Tibial artery (tissue), 4 donors: ENCODE measurements around the gene KHDRBS2.

ENCODE experiments used
- DNase-seq, 2 donors: peaks; one replicate each; pipeline ENCODE4 v3.0.0-alpha.2; 2019
- H3K27ac ChIP-seq, 2 donors: fragments of 200-600 bp; sonication (generic) in 1 of 2; 1 replicate in 1 of 2; 2 replicates in 1 of 2; pipeline ENCODE4 v1.5.1; 2018 to 2019; ENCODE audit warnings: mild to moderate bottlenecking in 1 of 2
- H3K27me3 ChIP-seq, 2 donors: fragments of 200-600 bp; sonication (generic) in 1 of 2; one replicate each; pipeline versions ENCODE4 v1.5.1 to v1.6.0; 2016 to 2019
- H3K36me3 ChIP-seq, 3 donors: fragments of 200-600 bp; sonication (generic) in 2 of 3; one replicate each; pipeline ENCODE4 v1.5.1; 2016 to 2019; ENCODE audit warnings: mild to moderate bottlenecking in 2 of 3
- H3K4me1 ChIP-seq, 4 donors: fragments of 200-600 bp; sonication (generic) in 2 of 4; 1 replicate in 3 of 4; 2 replicates in 1 of 4; pipeline ENCODE4 v1.5.1; 2016 to 2019
- H3K4me3 ChIP-seq, 2 donors: fragments of 200-600 bp; sonication (generic) in 1 of 2; 1 replicate in 1 of 2; 2 replicates in 1 of 2; pipeline ENCODE4 v1.5.1; 2018 to 2019; ENCODE audit warnings: mild to moderate bottlenecking in 2 of 2
- H3K9me3 ChIP-seq, 3 donors: fragments of 200-600 bp; sonication (generic) in 1 of 3; one replicate each; pipeline ENCODE4 v1.5.1; 2016 to 2019
- CTCF ChIP-seq, 2 experiments: fragments of 200-600 bp in 1 of 2; fragments of 450-650 bp in 1 of 2; IDR thresholded peaks; one replicate each; pipeline ENCODE4 v1.5.1; 2017 to 2019; ENCODE audit warnings: antibody characterized with exemption in 2 of 2, mild to moderate bottlenecking in 1 of 2, moderate library complexity in 1 of 2
- intact Hi-C: fragments of 100-400 bp; cut with DNase I; formaldehyde crosslinking; loops from one replicate; pipeline ENCODE4 v1.15.0; 2023; ENCODE audit warnings: low total_unique reads

The KHDRBS2 gene

GRCh38 chr6:62037445-62037844 is 248.6 kb downstream of the KHDRBS2 start:
- DNase-seq, result no peak
- intact Hi-C loops, result no loop called here
- H3K9me3 ChIP-seq, result peaks cover 0 to 5% (median 0%) of the 10 kb centered on the region in 3 donors
- H3K4me1 ChIP-seq, result no peaks in the 10 kb centered on the region
- H3K36me3 ChIP-seq, result no peaks in the 10 kb centered on the region
- no peak overlapping the region for H3K27ac ChIP-seq
- H3K4me3 ChIP-seq, result no peak overlapping the region
- H3K27me3 ChIP-seq, result no peaks in the 10 kb centered on the region
- TF ChIP-seq CTCF (IDR thresholded peaks at IDR 0.05), result no peak

- no peak for DNase-seq
- intact Hi-C loops, result no loop called here
- Histone ChIP-seq H3K36me3 (no peaks in the 10 kb centered on the region), H3K4me3 (no peak overlapping the region), H3K9me3 (peaks cover 0 to 5% (median 0%) of the 10 kb centered on the region in 3 donors), H3K4me1 (no peaks in the 10 kb centered on the region), H3K27me3 (no peaks in the 10 kb centered on the region), H3K27ac (no peak overlapping the region)
- no peak for TF ChIP-seq CTCF (IDR thresholded peaks at IDR 0.05)
These were observed 250.1 kb downstream of the KHDRBS2 start for GRCh38 chr6:62035952-62036351.

- H3K27me3 ChIP-seq, result no peaks in the 10 kb centered on the region
- H3K9me3 ChIP-seq, result no peaks in the 10 kb centered on the region
- intact Hi-C loops, result no loop called here
- no peak overlapping the region for H3K4me3 ChIP-seq
- H3K36me3 ChIP-seq, result no peaks in the 10 kb centered on the region
- DNase-seq, result no peak
- TF ChIP-seq CTCF (IDR thresholded peaks at IDR 0.05), result no peak
- H3K4me1 ChIP-seq, result no peaks in the 10 kb centered on the region
- no peak overlapping the region for H3K27ac ChIP-seq
These were observed 272.3 kb downstream of the KHDRBS2 start for GRCh38 chr6:62013719-62014118.

GRCh38 chr6:62009445-62009844 is 276.6 kb downstream of the KHDRBS2 start:
- no peak overlapping the region for H3K27ac ChIP-seq
- intact Hi-C loops, result no loop called here
- DNase-seq, result no peak
- H3K27me3 ChIP-seq, result no peaks in the 10 kb centered on the region
- H3K36me3 ChIP-seq, result no peaks in the 10 kb centered on the region
- no peaks in the 10 kb centered on the region for H3K4me1 ChIP-seq
- no peak overlapping the region for H3K4me3 ChIP-seq
- TF ChIP-seq CTCF (IDR thresholded peaks at IDR 0.05), result no peak
- no peaks in the 10 kb centered on the region for H3K9me3 ChIP-seq

- Histone ChIP-seq H3K36me3 (no peaks in the 10 kb centered on the region), H3K27me3 (no peaks in the 10 kb centered on the region), H3K9me3 (no peaks in the 10 kb centered on the region), H3K27ac (no peak overlapping the region), H3K4me3 (no peak overlapping the region), H3K4me1 (no peaks in the 10 kb centered on the region)
- intact Hi-C loops, result no loop called here
- no peak for TF ChIP-seq CTCF (IDR thresholded peaks at IDR 0.05)
- no peak for DNase-seq
These were observed 296.4 kb downstream of the KHDRBS2 start for GRCh38 chr6:61989616-61990015.

- intact Hi-C loops, result no loop called here
- TF ChIP-seq CTCF (IDR thresholded peaks at IDR 0.05), result no peak
- Histone ChIP-seq H3K27me3 (no peaks in the 10 kb centered on the region), H3K4me3 (no peak overlapping the region), H3K27ac (no peak overlapping the region), H3K9me3 (no peaks in the 10 kb centered on the region), H3K36me3 (no peaks in the 10 kb centered on the region), H3K4me1 (no peaks in the 10 kb centered on the region)
- no peak for DNase-seq
These were observed 305.4 kb downstream of the KHDRBS2 start for GRCh38 chr6:61980622-61981021.
